GM18868 (cell line): ENCODE results near the gene CKS1B.

Experiments used
- ATAC-seq: cut with Tn5 transposase; IDR thresholded peaks from one replicate; pipeline ENCODE4 v1.9.1; 2021; ENCODE audit warnings: mild to moderate bottlenecking, moderate library complexity; ENCODE audit not compliant: unreplicated experiment

The CKS1B gene

DNA sequence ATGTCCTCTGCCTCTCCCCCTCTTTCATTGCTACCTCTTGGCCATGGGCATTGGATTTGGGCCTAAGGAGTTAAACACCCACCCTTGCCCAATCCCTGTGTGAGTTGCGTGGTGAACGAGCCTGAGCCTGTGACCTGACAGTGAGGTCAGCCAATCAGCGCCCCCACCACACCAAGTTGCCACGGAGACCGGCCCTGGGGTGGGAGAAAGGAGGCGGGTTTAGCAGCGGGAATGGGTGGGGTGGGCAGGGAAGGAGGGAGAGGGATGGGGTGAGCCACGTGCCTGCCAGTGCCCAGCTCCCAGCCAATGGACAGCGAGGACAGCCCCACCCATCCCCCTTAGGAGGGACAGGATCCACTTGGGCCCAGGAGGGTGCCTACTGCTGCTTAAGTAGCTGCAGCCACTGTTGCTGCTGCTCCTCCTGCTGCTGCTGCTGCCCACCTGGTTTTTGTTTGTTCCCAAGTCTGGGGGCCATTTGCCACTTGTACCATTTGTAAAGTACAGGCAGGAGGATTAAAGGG, 37.6 kb downstream of the CKS1B start:
- ATAC-seq: no peak

DNA sequence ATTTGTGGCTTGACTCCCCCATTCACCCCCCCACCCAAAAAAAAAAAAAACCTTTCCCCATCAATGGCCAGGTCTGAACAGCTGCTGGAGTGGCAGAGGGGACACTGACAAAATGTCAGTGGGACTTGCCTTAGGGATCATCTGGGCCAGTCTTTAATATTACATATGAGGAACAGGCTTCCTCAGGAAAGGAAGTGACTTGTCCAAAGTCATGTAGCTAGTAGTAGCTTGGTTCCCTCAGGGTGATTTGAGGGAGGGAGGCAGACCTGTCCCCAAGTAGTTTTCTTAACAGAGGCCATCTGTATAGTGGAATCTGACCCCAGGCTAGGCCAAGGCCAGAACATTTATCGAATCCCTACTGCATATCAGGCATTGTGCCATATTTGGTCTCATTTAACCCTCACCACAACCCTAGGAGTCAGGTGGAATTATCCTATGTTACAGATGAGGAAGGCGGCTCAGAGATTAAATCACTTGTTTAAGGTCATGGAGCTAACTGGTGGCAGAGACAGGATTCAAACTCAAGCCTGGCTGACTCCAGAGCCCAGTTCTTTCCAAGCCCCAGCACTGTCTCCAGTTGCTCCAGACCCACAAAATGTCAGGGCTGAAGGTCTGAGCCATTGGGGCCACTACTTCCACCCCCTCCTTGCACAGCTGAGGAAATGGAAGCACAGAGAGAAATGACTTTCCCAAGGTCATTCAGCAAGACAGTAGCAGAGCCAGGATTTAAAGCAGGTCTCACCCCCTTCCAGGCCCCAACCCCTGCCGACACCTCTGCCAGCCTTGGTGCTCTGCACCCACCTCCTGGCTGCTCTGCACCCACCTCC, 38.5 kb downstream of the CKS1B start:
- no peak for ATAC-seq

DNA sequence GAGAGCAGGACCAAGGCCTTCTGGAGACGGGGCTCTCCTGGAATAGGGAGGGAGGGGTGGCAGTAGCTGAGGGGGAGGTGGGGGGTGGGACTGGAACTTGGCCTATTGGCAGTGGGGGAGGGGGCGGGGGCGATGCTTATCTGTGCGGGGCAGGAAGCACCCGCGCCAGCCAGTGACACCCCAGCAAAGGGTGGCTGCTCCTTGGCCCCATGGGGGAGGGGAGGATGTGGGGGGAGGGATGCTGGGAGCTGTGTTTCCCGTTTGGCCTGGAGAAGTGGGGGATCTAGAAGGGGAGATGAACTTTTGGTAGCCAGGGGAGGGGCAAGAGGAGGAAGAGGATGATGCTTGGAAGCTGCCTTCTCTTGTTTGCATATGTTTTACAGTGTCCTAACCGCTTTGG, 39.2 kb downstream of the CKS1B start:
- no peak for ATAC-seq

DNA sequence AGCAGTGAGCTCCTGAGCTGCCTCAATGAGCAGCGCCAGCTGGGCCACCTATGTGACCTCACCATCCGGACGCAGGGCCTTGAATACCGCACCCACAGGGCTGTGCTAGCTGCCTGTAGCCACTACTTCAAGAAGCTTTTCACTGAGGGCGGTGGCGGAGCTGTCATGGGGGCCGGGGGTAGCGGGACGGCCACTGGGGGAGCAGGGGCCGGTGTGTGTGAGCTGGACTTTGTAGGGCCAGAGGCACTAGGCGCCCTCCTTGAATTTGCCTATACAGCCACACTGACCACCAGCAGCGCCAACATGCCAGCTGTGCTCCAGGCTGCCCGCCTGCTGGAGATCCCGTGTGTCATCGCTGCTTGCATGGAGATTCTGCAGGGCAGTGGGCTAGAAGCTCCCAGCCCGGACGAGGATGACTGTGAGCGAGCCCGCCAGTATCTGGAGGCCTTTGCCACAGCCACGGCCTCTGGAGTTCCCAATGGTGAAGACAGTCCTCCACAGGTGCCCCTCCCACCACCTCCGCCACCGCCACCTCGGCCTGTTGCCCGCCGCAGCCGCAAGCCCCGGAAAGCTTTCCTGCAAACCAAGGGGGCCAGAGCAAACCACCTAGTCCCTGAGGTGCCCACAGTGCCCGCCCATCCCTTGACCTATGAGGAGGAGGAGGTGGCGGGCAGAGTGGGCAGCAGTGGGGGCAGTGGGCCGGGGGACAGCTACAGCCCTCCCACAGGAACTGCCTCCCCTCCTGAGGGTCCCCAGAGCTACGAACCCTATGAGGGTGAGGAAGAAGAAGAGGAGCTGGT, 40.4 kb downstream of the CKS1B start:
- ATAC-seq: no peak

DNA sequence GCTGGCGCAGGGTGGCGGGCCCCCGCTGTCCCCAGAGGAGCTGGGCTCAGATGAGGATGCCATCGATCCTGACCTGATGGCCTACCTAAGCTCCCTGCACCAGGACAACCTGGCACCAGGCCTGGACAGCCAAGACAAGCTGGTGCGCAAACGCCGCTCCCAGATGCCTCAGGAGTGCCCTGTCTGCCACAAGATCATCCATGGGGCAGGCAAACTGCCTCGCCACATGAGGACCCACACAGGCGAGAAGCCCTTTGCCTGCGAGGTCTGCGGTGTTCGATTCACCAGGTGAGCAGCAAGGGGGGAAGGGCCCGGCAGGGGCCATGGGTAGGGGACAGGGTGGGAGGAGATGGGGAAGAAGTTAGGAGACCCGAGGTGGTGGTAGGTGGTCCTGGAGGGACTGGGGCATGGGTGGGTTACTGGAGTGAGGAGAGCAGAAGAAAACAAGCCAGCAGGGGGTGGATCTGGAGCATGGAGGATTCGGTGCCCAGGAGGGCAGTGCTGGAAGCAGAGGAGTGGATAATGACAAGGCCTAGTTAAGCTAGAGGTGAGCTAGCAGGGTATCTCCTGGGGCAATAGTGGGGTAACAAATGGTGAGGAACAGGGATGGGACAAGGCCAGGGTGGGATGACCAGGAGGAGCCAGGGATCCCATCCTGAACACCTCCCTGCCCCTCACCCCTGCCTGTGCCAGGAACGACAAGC, 41.2 kb downstream of the CKS1B start:
- no peak for ATAC-seq

DNA sequence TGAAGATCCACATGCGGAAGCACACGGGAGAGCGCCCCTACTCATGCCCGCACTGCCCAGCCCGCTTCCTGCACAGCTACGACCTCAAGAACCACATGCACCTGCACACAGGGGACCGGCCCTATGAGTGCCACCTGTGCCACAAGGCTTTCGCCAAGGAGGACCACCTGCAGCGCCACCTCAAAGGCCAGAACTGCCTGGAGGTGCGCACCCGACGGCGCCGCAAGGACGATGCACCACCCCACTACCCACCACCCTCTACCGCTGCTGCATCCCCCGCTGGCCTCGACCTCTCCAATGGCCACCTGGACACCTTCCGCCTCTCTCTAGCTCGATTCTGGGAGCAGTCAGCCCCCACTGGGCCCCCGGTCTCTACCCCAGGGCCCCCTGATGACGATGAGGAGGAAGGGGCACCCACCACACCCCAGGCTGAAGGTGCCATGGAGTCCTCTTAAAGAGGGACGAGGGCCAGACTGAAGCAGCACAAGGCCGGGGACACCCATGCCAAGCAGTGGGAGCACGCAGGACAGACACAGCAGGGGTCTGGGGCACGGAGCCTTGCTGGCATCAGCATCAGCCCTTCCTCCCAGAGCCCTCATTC, 41.9 kb downstream of the CKS1B start:
- no peak for ATAC-seq

DNA sequence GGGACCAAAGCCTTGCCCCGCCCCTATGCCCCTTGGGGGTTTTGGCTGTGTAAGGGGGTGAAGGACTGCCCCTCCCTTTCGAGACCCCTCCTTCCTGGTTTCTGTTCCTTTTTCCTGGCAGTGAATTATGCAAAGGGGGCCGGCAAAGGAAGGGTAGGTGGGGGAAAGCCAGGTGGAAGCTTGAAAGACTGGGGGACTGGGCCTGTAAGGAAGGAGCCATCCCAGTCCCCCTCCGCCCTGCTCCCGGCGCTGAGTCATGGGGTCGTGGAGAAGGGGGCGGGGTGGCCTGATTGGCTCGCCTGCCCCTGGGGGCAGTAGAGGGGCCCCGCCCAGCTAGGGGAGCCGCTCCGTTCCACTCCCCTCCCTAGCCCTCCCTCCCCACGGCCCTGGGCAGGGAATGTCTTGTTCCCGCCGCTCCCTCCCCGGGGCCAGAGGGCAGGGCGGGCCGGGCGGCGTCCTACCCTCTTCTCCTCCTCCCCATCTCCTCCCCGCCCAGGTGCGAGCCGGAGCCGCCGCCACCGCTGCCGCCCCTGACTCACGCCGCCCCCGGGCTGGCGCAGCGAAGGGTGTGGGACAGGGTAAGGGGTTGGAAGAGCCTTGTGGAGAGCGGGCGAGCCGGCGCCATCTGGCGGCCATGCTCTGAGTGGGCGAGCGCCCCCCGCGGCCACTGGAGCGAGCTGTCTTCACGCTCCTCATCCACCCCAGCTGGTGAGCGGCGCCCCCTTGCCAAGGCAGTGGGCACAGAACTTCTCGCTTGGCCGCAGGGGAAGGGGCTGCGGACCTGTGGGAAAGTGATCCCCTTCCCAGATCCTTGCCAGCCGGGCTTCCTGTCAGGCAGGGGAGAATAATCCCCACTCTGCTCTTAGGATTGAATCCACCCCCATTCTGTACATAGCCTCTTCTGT, 42.8 kb downstream of the CKS1B start:
- ATAC-seq: peak; percentile 80

DNA sequence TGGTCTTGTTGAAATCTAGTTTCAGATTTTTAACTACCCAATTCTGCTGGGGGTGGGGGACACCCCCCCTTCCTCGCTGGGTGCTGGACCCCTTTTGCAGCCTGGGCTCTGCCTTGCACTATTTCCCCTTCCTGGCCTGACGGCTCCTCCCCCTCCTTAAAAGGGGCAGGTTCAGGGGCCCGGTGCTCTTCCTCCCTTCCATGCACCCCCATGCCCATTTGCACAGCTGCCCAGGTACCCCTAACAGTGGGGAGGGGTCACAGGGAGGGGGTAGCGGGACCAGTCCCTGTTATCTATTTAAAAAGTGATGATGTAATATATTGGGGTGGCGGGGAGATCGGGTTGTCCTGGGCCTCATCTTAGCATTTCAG, 43.5 kb downstream of the CKS1B start:
- peak; percentile 8 for ATAC-seq

DNA sequence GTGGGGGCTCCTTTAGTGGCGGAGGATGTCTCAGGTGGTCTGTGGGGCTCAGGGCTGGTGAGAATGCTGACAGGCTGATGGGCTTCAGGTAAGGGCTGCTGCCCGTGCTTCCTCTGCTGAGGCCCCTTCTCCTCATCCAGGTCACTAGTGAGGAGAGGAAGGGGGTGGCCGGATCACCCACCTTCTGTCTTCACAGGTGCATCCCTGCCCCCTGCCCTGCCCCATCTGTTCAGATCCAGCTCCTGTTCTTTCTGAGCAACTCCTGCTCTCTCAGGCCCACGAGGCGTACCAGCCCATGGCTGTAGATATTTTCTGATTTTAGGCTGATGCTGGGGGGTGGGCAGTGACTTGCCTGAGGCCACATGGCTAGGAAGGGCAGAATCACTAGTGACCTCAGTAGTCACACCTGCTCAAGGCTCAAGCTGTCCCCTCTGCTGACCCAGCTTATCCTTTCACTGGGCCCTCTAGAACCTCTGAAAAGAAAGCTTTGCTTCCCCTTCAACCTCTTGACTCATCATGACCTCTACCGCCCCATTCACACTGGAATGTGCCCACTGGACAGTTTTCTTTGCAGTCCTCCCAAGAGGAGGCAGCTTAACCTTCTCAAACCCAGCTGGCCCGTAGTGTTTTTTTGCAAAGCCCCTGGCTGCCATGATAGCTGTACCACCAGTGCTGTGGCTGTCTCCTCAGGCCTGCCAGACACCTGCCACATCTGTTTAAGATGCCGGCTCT, 44.3 kb downstream of the CKS1B start:
- no peak for ATAC-seq

DNA sequence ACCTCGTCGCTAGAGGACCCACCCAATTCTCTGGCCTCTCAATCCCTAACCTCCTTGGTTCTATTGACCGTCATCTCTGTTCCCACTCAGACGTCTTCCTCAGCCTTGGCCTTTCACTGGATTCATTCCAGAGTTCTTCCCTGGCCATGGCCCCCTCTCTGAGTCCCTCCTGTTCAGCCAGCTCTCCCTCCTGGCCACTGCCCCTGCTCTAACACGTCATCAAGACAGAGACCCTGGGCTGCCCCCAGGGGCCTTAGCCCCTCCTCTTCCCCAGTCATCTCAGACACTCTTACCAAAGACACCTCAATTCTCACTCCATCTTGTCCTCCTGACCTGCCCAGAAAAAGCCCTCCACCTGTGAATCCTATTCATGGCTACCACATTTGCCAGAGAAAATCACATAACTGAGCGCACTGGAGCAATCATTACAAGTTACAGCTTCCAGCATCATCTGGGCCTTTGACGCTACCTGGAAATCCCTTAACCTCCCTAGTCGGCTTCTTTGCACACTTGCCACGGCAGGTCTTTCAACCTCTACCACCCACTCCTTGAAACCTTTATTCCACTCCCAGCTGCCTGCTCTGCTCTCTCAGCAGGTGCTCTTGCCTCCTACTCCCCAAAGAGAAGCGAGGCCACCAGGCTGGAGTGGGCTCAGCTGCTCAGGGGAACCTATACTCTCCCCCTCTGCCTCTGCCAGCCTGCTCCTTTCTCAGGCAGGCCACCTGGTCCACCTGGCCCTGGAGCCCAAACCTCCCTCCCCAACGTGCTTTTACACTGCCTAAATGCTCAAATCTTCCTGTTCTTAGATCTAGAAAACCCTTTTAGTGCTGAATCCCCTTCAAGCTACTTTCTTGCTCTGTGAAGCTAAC, 45.1 kb downstream of the CKS1B start:
- no peak for ATAC-seq

DNA sequence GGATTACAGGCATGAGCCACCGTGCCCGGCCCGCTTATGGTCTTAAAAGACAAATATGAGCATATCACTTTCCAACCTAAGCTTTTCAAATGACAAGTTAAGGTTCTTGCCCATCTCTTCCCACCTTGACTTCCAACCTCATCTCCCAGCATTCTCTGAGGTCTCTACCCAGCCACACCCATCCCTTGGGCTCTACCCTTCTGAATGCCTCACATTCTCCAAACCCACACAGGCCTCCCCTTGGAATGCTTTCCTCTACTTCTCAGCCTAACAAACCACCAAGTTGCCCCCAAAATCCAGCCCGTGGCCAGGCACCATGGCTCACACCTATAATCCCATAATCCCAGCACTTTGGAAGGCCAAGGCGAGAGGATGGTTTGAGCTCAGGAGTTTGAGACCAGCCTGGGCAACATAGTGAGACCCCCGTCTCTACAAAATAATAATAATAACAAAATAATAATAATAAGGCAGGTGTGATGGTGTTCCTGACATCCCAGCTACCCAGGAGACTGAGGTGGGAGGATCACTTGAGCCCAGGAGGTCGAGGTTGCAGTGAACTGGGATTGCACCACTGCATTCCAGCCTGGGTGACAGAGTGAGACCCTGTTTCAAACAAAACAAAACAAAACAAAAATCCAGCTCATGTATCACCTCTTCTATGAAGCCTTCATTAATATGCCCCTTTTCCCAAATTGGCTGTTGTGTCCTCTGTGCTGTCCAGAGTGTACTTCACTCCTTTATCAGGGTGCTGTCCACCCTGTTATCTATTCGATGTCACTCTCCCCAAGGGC, 47.9 kb downstream of the CKS1B start:
- ATAC-seq: no peak

DNA sequence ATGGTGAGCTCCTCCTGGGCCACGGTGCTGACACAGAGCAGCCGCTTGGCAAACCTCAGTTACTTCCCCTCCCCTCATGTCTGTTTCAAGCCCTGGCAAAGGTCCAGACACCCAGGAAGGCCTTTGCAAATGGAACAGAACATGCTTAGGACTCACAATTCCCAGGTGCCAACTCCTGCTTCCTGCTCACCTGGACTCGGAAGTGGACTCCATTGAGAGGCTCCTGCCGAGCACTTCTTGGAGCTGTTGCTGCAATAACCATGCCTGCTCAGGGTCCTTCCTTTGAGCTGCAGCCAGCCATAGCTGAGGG, 48.4 kb downstream of the CKS1B start:
- no peak for ATAC-seq

DNA sequence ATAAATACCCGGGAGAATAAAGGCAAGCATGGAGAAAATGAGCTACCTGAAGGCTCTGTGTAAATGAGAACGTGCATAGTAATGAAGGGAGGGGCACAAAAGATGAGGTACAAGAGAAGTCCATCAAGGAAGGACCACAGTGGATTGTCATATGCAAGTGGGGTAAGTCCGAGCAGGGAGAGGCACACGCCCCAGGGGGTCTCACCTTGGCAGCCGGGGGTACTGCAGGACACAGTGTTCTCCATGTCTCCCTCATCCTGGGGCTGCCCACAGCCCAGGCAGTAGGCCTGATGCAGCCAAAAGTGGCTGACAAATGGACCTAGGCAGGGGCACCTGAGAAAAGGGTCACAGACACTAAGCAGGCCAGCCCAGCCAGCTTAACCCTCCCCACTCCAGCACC, 49.1 kb downstream of the CKS1B start:
- ATAC-seq: no peak

DNA sequence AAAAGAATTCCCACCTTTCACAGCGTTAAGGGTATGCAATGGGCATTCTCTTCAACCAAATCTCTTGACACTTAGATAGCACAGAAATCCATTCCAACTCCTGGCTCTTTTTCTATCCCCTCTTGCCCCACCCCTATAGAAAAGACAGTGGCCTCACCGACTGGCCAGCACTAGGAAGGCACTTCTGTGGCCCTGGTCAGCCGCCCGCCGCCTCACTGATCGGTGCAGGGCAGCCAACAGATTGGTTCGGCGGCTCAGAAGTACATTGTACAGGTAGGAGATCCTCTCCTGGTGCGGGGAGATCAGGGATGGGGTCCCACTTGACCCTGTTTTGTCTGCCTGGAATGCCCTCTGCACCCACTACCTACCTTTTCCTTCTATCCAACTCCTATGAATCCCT, 49.8 kb downstream of the CKS1B start:
- ATAC-seq: no peak

DNA sequence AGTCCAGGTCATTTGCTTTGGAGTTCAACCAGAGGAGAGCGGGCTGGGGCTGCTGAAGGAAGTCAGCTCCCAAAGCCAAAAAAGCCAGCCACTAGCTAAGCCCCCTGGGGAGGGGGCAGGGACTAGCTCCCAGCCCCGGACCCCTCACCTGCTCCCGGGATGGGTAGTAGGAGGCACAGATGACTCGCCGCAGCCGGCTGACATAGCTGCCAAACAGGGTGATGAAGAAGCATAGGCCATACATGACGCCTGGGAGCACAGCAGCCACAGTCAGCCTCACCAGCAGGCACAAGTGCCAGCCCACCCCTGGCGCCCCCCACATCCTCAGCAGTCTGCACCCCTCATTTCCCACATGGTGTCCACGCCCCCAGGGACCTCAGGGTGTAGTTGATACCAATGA, 51.7 kb downstream of the CKS1B start:
- no peak for ATAC-seq

DNA sequence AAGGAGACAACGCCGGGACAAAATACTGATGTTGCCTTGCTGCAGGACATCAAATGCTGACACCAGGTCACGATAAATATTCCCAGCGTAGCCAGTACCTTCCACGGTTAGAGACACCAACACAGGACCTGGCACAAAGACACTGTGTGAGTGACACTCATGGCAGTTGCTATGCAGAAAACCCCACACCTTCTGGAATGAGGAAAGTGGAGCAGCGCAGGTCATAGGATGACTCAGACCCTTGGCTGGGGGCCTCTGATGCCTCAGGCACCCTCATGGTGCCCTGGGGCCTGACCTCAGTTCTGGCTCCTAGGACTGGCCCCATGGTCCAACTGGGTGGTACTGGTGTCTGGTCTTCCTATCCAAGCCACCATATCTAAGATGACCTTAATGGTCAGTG, 52.1 kb downstream of the CKS1B start:
- ATAC-seq: no peak
